Measurements from ENCODE around the gene ZNF892. TPM values are rescaled to one million over a fixed set of nuclear protein-coding genes. Genes with fewer than 3 reads are reported as not detected.
A peak's percentile ranks its signal among the peaks of the same experiment; 100 is the strongest.

Gene ZNF892
- total RNA-seq, 5 donors from 2014 or later (not counting 1 experiment from before 2014, with no cell fraction given) = 2.7 to 6.0 (median 4.1) TPM

DNA sequence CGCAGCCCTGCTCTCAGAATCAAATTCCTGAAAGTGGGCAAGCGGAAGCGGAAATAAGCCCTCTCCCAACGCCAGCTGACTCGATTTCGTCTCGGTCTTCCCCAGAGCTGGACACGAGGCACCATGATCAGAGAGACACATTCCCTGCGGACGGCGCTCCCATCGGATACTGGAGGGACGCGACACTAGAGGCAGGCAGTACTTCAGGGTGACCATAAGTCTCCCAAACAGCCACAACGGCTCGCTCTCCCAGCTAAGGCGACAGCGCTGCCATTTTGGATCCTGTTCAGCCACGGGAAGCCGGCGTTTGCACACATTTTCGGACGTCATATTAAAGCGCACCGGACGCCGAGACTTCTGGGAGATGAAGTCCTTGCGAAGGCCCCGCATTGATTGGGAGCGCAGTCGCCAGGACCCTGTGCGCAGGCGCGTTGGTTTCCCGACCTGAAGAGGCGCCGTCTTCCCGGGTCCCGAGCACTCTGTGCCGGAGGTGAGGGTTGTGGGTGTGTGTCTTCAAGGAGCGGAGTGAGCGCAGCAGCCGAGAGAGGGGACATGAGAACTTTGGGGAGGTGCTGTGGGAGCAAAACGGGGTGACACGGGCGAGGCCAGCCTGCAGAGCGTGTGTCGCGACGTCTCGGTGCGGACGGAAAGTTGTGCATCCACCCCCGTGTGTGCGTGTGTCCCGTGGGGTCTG, 41.8 kb upstream of the ZNF892 start, which contains the start of gene ZNF2:
TSS of gene ZNF2 (plus strand) at position 439 of the 694 bp plus-strand sequence. CDS start 10,418 bp downstream, outside the sequence.
- no peaks in the 10 kb centered on the region for H3K27me3 ChIP-seq (replicated peaks in 1 of 2; ENCODE audit: control insufficient read depth in 2 of 2, extremely low read depth in 1 of 2, insufficient read depth in 2 of 2, low read length in 1 of 2)
- peaks cover 41 to 46% (median 44%) of the 10 kb centered on the region in 3 donors for H3K4me1 Mint-ChIP-seq

GRCh38 chr2:95166065-95166763, 41.1 kb upstream of the ZNF892 start:
- Histone ChIP-seq H3K4me1 (ENCODE audit: control insufficient read depth in 1 of 2, extremely low read depth in 1 of 2, insufficient read depth in 2 of 2, low read length in 2 of 2) (peaks cover 7 to 15% of the 10 kb centered on the region in 2 experiments), H3K36me3 (ENCODE audit: control insufficient read depth in 2 of 2, extremely low read depth in 1 of 2, insufficient read depth in 1 of 2, low read length in 1 of 2) (no peaks in the 10 kb centered on the region), H3K27ac (ENCODE audit: low read length) (peak overlapping the region; percentile 91), H3K9me3 (no peaks in the 10 kb centered on the region), H3K27me3 (replicated peaks in 1 of 2; ENCODE audit: control insufficient read depth in 2 of 2, extremely low read depth in 1 of 2, insufficient read depth in 2 of 2, low read length in 1 of 2) (no peaks in the 10 kb centered on the region), H3K4me3 (ENCODE audit: control insufficient read depth in 1 of 2, extremely low read depth in 1 of 2, low read length in 1 of 2) (peak overlapping the region; percentile 92 to 99)
- H3K27me3 Mint-ChIP-seq = no peaks in the 10 kb centered on the region
- H3K4me1 Mint-ChIP-seq = peaks cover 41 to 47% (median 47%) of the 10 kb centered on the region in 3 donors
- peaks cover 4% of the 10 kb centered on the region for H3K36me3 Mint-ChIP-seq
- H3K9me3 Mint-ChIP-seq = peaks cover 0 to 3% (median 0%) of the 10 kb centered on the region in 3 donors
- ChIA-PET CTCF (interaction anchor here (1.3 to 1.8 kb wide), 4 partner anchors 16 to 90 kb away, joined by 3 to 7 read pairs (median 6); no protein-coding TSS in a partner anchor), POLR2A (no interaction called here)
- WGBS (ENCODE audit: insufficient coverage) = 54% methylated on average over 3 of the region's 16 CpGs
- H3K4me3 Mint-ChIP-seq = peak overlapping the region; percentile 98 to 99 (median 99)
- ATAC-seq (replicated peaks in 1 of 4) = peak; percentile 5 to 9 (median 7)
- no peak for DNase-seq
- peak overlapping the region; percentile 97 for H3K27ac Mint-ChIP-seq

More for the DNA sequence above, 41.8 kb upstream of the ZNF892 start, which contains the start of gene ZNF2:
- H3K27ac ChIP-seq (ENCODE audit: low read length) = peak within 1 kb of the TSS; percentile 91
- Mint-ChIP-seq H3K27ac (peak within 1 kb of the TSS; percentile 97), H3K36me3 (peaks cover 4% of the 10 kb centered on the region), H3K4me3 (peak within 1 kb of the TSS; percentile 98 to 99 (median 99)), H3K9me3 (peaks cover 0 to 3% (median 0%) of the 10 kb centered on the region in 3 donors), H3K27me3 (no peaks in the 10 kb centered on the region)
- peak; percentile 94 to 97 (median 94) for ATAC-seq (replicated peaks in 1 of 4)
- DNase-seq = peak; percentile 93 to 98 (median 96)
- ChIA-PET CTCF (interaction anchor here (0.6 to 1.7 kb wide), 7 partner anchors 43 to 143 kb away, joined by 3 to 7 read pairs (median 3); no protein-coding TSS in a partner anchor), POLR2A (interaction anchor here (0.6 to 1.1 kb wide), 2 partner anchors 229 to 238 kb away, joined by 3 read pairs; no protein-coding TSS in a partner anchor)
- no peaks in the 10 kb centered on the region for H3K9me3 ChIP-seq
- no peaks in the 10 kb centered on the region for H3K36me3 ChIP-seq (ENCODE audit: control insufficient read depth in 2 of 2, extremely low read depth in 1 of 2, insufficient read depth in 1 of 2, low read length in 1 of 2)
- H3K4me3 ChIP-seq (ENCODE audit: control insufficient read depth in 1 of 2, extremely low read depth in 1 of 2, low read length in 1 of 2) = peak within 1 kb of the TSS; percentile 92 to 99
- WGBS (ENCODE audit: insufficient coverage) = 0% methylated on average over 48 of the region's 56 CpGs
- peaks cover 7 to 15% of the 10 kb centered on the region in 2 experiments for H3K4me1 ChIP-seq (ENCODE audit: control insufficient read depth in 1 of 2, extremely low read depth in 1 of 2, insufficient read depth in 2 of 2, low read length in 2 of 2)

- Mint-ChIP-seq H3K9me3 (no peaks in the 10 kb centered on the region), H3K27me3 (no peaks in the 10 kb centered on the region), H3K4me1 (peaks cover 25 to 31% (median 26%) of the 10 kb centered on the region in 3 donors), H3K4me3 (no peak overlapping the region), H3K36me3 (peaks cover 23% of the 10 kb centered on the region), H3K27ac (no peak overlapping the region)
- H3K27ac ChIP-seq (ENCODE audit: low read length) = no peak overlapping the region
- H3K4me3 ChIP-seq (ENCODE audit: control insufficient read depth in 1 of 2, extremely low read depth in 1 of 2, low read length in 1 of 2) = no peak overlapping the region
- peaks cover 0 to 5% of the 10 kb centered on the region in 2 donors for H3K36me3 ChIP-seq (ENCODE audit: control insufficient read depth in 2 of 2, extremely low read depth in 1 of 2, insufficient read depth in 1 of 2, low read length in 1 of 2)
- no peak for DNase-seq
- no peak for ATAC-seq (replicated peaks in 1 of 4)
- ChIA-PET CTCF (no interaction called here), POLR2A (no interaction called here)
- no peaks in the 10 kb centered on the region for H3K4me1 ChIP-seq (ENCODE audit: control insufficient read depth in 1 of 2, extremely low read depth in 1 of 2, insufficient read depth in 2 of 2, low read length in 2 of 2)
- H3K27me3 ChIP-seq (replicated peaks in 1 of 2; ENCODE audit: control insufficient read depth in 2 of 2, extremely low read depth in 1 of 2, insufficient read depth in 2 of 2, low read length in 1 of 2) = no peaks in the 10 kb centered on the region
- 76% methylated on average over 5 of the region's 7 CpGs for WGBS (ENCODE audit: insufficient coverage)
- no peaks in the 10 kb centered on the region for H3K9me3 ChIP-seq
Measured at GRCh38 chr2:95171902-95172301, 35.4 kb upstream of the ZNF892 start.

DNA sequence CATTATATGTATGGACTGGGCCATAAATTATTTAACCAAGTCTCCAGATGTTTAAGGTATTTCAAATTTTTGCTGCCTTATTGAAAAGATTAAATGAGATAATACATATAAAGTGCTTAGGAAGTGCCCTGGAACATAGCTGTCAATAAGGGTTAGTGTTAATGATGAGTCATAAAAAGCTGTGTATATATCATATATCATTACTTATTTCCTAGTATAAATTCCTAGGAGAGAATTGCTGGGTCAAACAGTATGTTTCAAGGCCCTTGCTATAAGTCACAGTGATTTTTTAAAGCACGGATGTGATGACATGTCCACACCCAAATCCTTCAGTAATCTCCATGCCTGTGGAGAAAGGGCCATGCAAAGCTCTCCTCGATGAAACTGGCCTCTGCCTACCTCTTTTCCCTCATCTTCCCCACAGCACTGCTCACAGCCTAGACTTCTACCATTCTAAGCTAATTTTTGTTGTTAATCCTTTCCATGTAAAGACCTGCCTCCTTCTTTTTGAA, 33.2 kb upstream of the ZNF892 start:
- POLR2A ChIA-PET = interaction anchor here in 1 of 2 donors (0.5 kb wide), 1 partner anchor 16 kb away, joined by 3 read pairs; no protein-coding TSS in a partner anchor
- H3K27me3 ChIP-seq (replicated peaks in 1 of 2; ENCODE audit: control insufficient read depth in 2 of 2, extremely low read depth in 1 of 2, insufficient read depth in 2 of 2, low read length in 1 of 2) = no peaks in the 10 kb centered on the region
- H3K27ac ChIP-seq (ENCODE audit: low read length) = no peak overlapping the region
- no peak for DNase-seq
- Mint-ChIP-seq H3K4me3 (no peak overlapping the region), H3K4me1 (peaks cover 16 to 21% (median 16%) of the 10 kb centered on the region in 3 donors), H3K9me3 (peaks cover 0 to 4% (median 0%) of the 10 kb centered on the region in 3 donors), H3K27ac (no peak overlapping the region), H3K36me3 (peaks cover 41% of the 10 kb centered on the region), H3K27me3 (no peaks in the 10 kb centered on the region)
- CTCF ChIA-PET = no interaction called here
- ATAC-seq (replicated peaks in 1 of 4) = no peak
- peaks cover 8 to 13% of the 10 kb centered on the region in 2 donors for H3K36me3 ChIP-seq (ENCODE audit: control insufficient read depth in 2 of 2, extremely low read depth in 1 of 2, insufficient read depth in 1 of 2, low read length in 1 of 2)
- no peaks in the 10 kb centered on the region for H3K9me3 ChIP-seq
- 100% methylated on average over 2 of the region's 2 CpGs for WGBS (ENCODE audit: insufficient coverage)
- no peak overlapping the region for H3K4me3 ChIP-seq (ENCODE audit: control insufficient read depth in 1 of 2, extremely low read depth in 1 of 2, low read length in 1 of 2)
- H3K4me1 ChIP-seq (ENCODE audit: control insufficient read depth in 1 of 2, extremely low read depth in 1 of 2, insufficient read depth in 2 of 2, low read length in 2 of 2) = no peaks in the 10 kb centered on the region

GRCh38 chr2:95179451-95179850, 27.9 kb upstream of the ZNF892 start:
- Mint-ChIP-seq H3K4me3 (no peak overlapping the region), H3K27me3 (no peaks in the 10 kb centered on the region), H3K9me3 (peaks cover 6 to 37% (median 17%) of the 10 kb centered on the region in 3 donors), H3K27ac (no peak overlapping the region), H3K4me1 (peaks cover 2 to 11% (median 3%) of the 10 kb centered on the region in 3 donors), H3K36me3 (peaks cover 82% of the 10 kb centered on the region)
- ChIA-PET POLR2A (no interaction called here), CTCF (no interaction called here)
- no peak overlapping the region for H3K4me3 ChIP-seq (ENCODE audit: control insufficient read depth in 1 of 2, extremely low read depth in 1 of 2, low read length in 1 of 2)
- DNase-seq = no peak
- H3K27me3 ChIP-seq (replicated peaks in 1 of 2; ENCODE audit: control insufficient read depth in 2 of 2, extremely low read depth in 1 of 2, insufficient read depth in 2 of 2, low read length in 1 of 2) = no peaks in the 10 kb centered on the region
- no peak for ATAC-seq (replicated peaks in 1 of 4)
- no peaks in the 10 kb centered on the region for H3K9me3 ChIP-seq
- H3K27ac ChIP-seq (ENCODE audit: low read length) = no peak overlapping the region
- H3K36me3 ChIP-seq (ENCODE audit: control insufficient read depth in 2 of 2, extremely low read depth in 1 of 2, insufficient read depth in 1 of 2, low read length in 1 of 2) = peaks cover 17 to 45% of the 10 kb centered on the region in 2 donors
- H3K4me1 ChIP-seq (ENCODE audit: control insufficient read depth in 1 of 2, extremely low read depth in 1 of 2, insufficient read depth in 2 of 2, low read length in 2 of 2) = no peaks in the 10 kb centered on the region
- 85% methylated on average over 4 of the region's 7 CpGs for WGBS (ENCODE audit: insufficient coverage)

GRCh38 chr2:95181774-95182173, 25.5 kb upstream of the ZNF892 start:
- peaks cover 17 to 40% of the 10 kb centered on the region in 2 donors for H3K36me3 ChIP-seq (ENCODE audit: control insufficient read depth in 2 of 2, extremely low read depth in 1 of 2, insufficient read depth in 1 of 2, low read length in 1 of 2)
- WGBS (ENCODE audit: insufficient coverage) = 100% methylated on average over 8 of the region's 18 CpGs
- H3K27me3 ChIP-seq (replicated peaks in 1 of 2; ENCODE audit: control insufficient read depth in 2 of 2, extremely low read depth in 1 of 2, insufficient read depth in 2 of 2, low read length in 1 of 2) = no peaks in the 10 kb centered on the region
- no peak overlapping the region for H3K4me3 ChIP-seq (ENCODE audit: control insufficient read depth in 1 of 2, extremely low read depth in 1 of 2, low read length in 1 of 2)
- H3K4me1 Mint-ChIP-seq = peaks cover 0 to 4% (median 0%) of the 10 kb centered on the region in 3 donors
- ATAC-seq (replicated peaks in 1 of 4) = no peak
- H3K4me3 Mint-ChIP-seq = no peak overlapping the region
- ChIA-PET POLR2A (no interaction called here), CTCF (no interaction called here)
- peaks cover 68% of the 10 kb centered on the region for H3K36me3 Mint-ChIP-seq
- H3K4me1 ChIP-seq (ENCODE audit: control insufficient read depth in 1 of 2, extremely low read depth in 1 of 2, insufficient read depth in 2 of 2, low read length in 2 of 2) = no peaks in the 10 kb centered on the region
- peaks cover 6 to 47% (median 21%) of the 10 kb centered on the region in 3 donors for H3K9me3 Mint-ChIP-seq
- H3K27ac Mint-ChIP-seq = no peak overlapping the region
- H3K27ac ChIP-seq (ENCODE audit: low read length) = no peak overlapping the region
- H3K27me3 Mint-ChIP-seq = no peaks in the 10 kb centered on the region
- DNase-seq = no peak
- no peaks in the 10 kb centered on the region for H3K9me3 ChIP-seq
